Thoracic aorta (tissue), 2 donors: Measurements from ENCODE around the gene TMED5. TPM values are rescaled to one million over a fixed set of nuclear protein-coding genes. Genes with fewer than 3 reads are reported as not detected.

Source experiments
- ATAC-seq: fragments of 150-250 bp; one replicate; pipeline ENCODE4 v1.8.0; 2017; ENCODE audit warnings: low read depth; ENCODE audit not compliant: insufficient number of reproducible peaks, low FRiP score
- DNase-seq: peaks from one replicate; pipeline ENCODE4 v3.0.0-alpha.2; 2020; ENCODE audit warnings: low spot score
- H3K27ac ChIP-seq, 2 donors: fragments of 200-600 bp; sonication (generic); 1 replicate in 1 of 2; 2 replicates in 1 of 2; pipeline ENCODE4 v1.5.1; 2016; ENCODE audit warnings: mild to moderate bottlenecking in 2 of 2, moderate library complexity in 2 of 2
- H3K27me3 ChIP-seq: fragments of 200-600 bp; sonication (generic); replicated peaks from 2 replicates; pipeline ENCODE4 v1.6.0; 2016; ENCODE audit warnings: mild to moderate bottlenecking; ENCODE audit not compliant: insufficient read depth
- H3K36me3 ChIP-seq: fragments of 200-600 bp; sonication (generic); one replicate; pipeline ENCODE4 v1.5.1; 2016
- H3K4me1 ChIP-seq, 2 donors: fragments of 200-600 bp; sonication (generic); 1 replicate in 1 of 2; 2 replicates in 1 of 2; pipeline versions ENCODE4 v1.5.1 to v1.6.0; 2016; ENCODE audit warnings: low read depth in 2 of 2, mild to moderate bottlenecking in 1 of 2; ENCODE audit not compliant: control insufficient read depth in 1 of 2
- H3K4me3 ChIP-seq: fragments of 200-600 bp; sonication (generic); 2 replicates; pipeline ENCODE4 v1.5.1; 2016; ENCODE audit warnings: mild to moderate bottlenecking
- H3K9me3 ChIP-seq: fragments of 200-600 bp; sonication (generic); 2 replicates; pipeline ENCODE4 v1.5.1; 2016
- total RNA-seq, 2 donors: library from RNA; depleted of rRNA; stranded (reverse); fragments of >200 nt; gene quantifications; one replicate each; pipeline versions ENCODE4 v1.1.0 to v1.2.3, GENCODE V29; 2016
- TF ChIP-seq, protein P1 (sequence below): fragments of 200-600 bp; sonication (generic); IDR thresholded peaks from one replicate; pipeline ENCODE4 v1.5.1; 2019; ENCODE audit warnings: antibody characterized with exemption

Gene TMED5
- total RNA-seq, 2 donors from 2014 or later: 45.2 to 93.3 TPM

- Histone ChIP-seq H3K27me3 (no peaks in the 10 kb centered on the region), H3K36me3 (peaks cover 12% of the 10 kb centered on the region), H3K27ac (no peak overlapping the region), H3K4me3 (no peak overlapping the region), H3K4me1 (peaks cover 0 to 3% of the 10 kb centered on the region in 2 donors), H3K9me3 (no peaks in the 10 kb centered on the region)
- DNase-seq (no peak), ATAC-seq (no peak)
- TF ChIP-seq, protein P1, sequence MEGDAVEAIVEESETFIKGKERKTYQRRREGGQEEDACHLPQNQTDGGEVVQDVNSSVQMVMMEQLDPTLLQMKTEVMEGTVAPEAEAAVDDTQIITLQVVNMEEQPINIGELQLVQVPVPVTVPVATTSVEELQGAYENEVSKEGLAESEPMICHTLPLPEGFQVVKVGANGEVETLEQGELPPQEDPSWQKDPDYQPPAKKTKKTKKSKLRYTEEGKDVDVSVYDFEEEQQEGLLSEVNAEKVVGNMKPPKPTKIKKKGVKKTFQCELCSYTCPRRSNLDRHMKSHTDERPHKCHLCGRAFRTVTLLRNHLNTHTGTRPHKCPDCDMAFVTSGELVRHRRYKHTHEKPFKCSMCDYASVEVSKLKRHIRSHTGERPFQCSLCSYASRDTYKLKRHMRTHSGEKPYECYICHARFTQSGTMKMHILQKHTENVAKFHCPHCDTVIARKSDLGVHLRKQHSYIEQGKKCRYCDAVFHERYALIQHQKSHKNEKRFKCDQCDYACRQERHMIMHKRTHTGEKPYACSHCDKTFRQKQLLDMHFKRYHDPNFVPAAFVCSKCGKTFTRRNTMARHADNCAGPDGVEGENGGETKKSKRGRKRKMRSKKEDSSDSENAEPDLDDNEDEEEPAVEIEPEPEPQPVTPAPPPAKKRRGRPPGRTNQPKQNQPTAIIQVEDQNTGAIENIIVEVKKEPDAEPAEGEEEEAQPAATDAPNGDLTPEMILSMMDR: no peak
Measured at GRCh38 chr1:93159337-93159736, 20.9 kb downstream of the TMED5 start.

DNA sequence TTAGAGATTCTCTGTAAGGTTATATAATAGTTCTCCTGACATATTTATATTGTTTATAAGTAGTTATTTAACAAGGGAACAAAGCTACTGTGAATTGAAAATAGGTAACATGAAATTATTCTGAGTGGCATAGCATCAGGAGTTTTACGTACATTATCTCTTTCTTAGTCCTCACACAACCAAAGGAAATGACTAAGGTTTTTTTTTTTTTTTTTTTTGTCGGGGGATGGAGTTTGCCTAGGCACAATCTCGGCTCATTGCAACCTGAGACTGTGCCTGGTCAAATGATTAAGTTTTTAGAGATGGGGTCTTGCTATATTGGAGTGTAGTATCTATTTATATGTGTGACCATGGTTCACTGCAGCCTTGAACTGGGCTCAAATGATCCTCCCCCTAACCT, 24.9 kb downstream of the TMED5 start:
- Histone ChIP-seq H3K4me1 (peaks cover 0 to 2% of the 10 kb centered on the region in 2 donors), H3K4me3 (no peak overlapping the region), H3K27me3 (no peaks in the 10 kb centered on the region), H3K9me3 (no peaks in the 10 kb centered on the region), H3K36me3 (peaks cover 19% of the 10 kb centered on the region), H3K27ac (no peak overlapping the region)
- DNase-seq: no peak
- no peak for ATAC-seq
- TF ChIP-seq, protein P1: no peak

DNA sequence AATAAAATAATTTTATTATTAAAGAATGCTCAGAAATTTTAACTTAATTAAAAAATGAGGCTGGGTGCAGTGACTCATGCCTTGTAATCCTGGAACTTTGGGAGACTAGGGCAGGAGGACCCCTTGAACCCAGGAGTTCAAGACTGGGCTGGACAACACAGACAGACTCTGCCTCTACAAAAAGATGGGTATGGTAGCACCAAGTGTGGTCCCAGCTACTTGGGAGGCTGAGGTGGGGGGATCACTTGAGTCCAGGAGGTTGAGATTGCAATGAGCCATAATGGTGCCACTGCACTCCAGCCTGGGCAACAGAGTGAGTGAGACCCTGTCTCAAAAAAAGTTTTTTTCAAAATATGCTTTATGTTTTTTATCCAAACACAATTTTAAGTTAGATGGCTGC, 25.3 kb downstream of the TMED5 start:
- H3K27me3 ChIP-seq: no peaks in the 10 kb centered on the region
- no peak for ATAC-seq
- H3K36me3 ChIP-seq: peaks cover 19% of the 10 kb centered on the region

DNA sequence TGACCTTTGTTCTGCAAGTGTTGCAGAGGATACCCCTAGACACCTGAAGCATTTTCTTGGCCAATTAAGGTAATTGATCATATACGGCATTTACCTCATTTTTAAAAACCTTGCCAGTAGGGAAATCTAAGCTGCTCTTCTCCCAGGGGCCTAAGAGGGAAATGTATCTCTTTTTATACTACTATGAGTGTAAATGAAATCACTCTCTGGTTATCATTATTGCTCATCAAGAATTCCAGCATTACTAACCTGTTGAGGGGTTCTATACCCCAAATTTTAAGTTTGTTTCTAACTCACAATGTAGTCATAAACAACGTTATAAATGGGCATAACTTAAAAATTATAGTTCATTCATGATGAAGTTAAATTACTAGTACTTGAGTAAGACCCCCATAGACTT, 27.4 kb downstream of the TMED5 start:
- Histone ChIP-seq H3K4me1 (peaks cover 6 to 7% of the 10 kb centered on the region in 2 donors), H3K9me3 (no peaks in the 10 kb centered on the region), H3K27me3 (no peaks in the 10 kb centered on the region), H3K27ac (no peak overlapping the region), H3K36me3 (peaks cover 16% of the 10 kb centered on the region), H3K4me3 (no peak overlapping the region)
- ATAC-seq (no peak), DNase-seq (no peak)
- TF ChIP-seq, protein P1: no peak

More for the DNA sequence above, 25.3 kb downstream of the TMED5 start:
- no peak for DNase-seq
- H3K27ac ChIP-seq: no peak overlapping the region
- TF ChIP-seq, protein P1: no peak
- H3K4me3 ChIP-seq: no peak overlapping the region
- H3K4me1 ChIP-seq: no peaks in the 10 kb centered on the region
- no peaks in the 10 kb centered on the region for H3K9me3 ChIP-seq

- H3K4me1 ChIP-seq: peaks cover 8 to 10% of the 10 kb centered on the region in 2 donors
- peaks cover 10% of the 10 kb centered on the region for H3K36me3 ChIP-seq
- ATAC-seq (no peak), DNase-seq (no peak)
- H3K4me3 ChIP-seq: no peak overlapping the region
- TF ChIP-seq, protein P1: no peak
- H3K9me3 ChIP-seq: no peaks in the 10 kb centered on the region
- H3K27ac ChIP-seq: no peak overlapping the region
- H3K27me3 ChIP-seq: no peaks in the 10 kb centered on the region
Measured at GRCh38 chr1:93151474-93151873, 28.7 kb downstream of the TMED5 start.
